Memory B cell (primary cell): ENCODE data around the gene SLC17A1.

Experiments
- ATAC-seq: fragments of 150-1000 bp; cut with Tn5 transposase; 2 replicates; pipeline ENCODE4 v1.10.0; 2021; ENCODE audit warnings: low read depth, mild to moderate bottlenecking, moderate library complexity
- DNase-seq, 2 donors: peaks; one replicate each; pipeline ENCODE4 v3.0.0; 2022; ENCODE audit warnings: low spot score in 2 of 2
- H3K27ac Mint-ChIP-seq: one replicate; pipeline ENCODE4 v1.8.0; 2022; ENCODE audit warnings: mild to moderate bottlenecking, moderate library complexity, mixed read lengths
- H3K27me3 Mint-ChIP-seq: one replicate; pipeline ENCODE4 v1.8.0; 2022; ENCODE audit warnings: mixed read lengths
- H3K36me3 Mint-ChIP-seq: one replicate; pipeline ENCODE4 v1.8.0; 2022; ENCODE audit warnings: mild to moderate bottlenecking, mixed read lengths
- H3K4me1 Mint-ChIP-seq: one replicate; pipeline ENCODE4 v1.8.0; 2022; ENCODE audit warnings: mixed read lengths
- H3K4me3 Mint-ChIP-seq: one replicate; pipeline ENCODE4 v1.8.0; 2022; ENCODE audit warnings: mild to moderate bottlenecking, moderate library complexity, mixed read lengths
- H3K9me3 Mint-ChIP-seq: one replicate; pipeline ENCODE4 v1.8.0; 2022; ENCODE audit warnings: mixed read lengths

Gene SLC17A1

GRCh38 chr6:25831532-25832306 lies at the start of gene SLC17A1:
Gene SLC17A1, minus strand, starts transcription at chr6:25832052. Its CDS starts 1,495 bp downstream, at chr6:25830557.
- H3K27ac Mint-ChIP-seq: no peak within 1 kb of the TSS
- H3K27me3 Mint-ChIP-seq: peaks cover 11% of the 10 kb centered on the region
- peaks cover 5% of the 10 kb centered on the region for H3K4me1 Mint-ChIP-seq
- H3K4me3 Mint-ChIP-seq: no peak within 1 kb of the TSS
- H3K36me3 Mint-ChIP-seq: no peaks in the 10 kb centered on the region
- H3K9me3 Mint-ChIP-seq: no peaks in the 10 kb centered on the region
- no peak for DNase-seq
- no peak for ATAC-seq

GRCh38 chr6:25880601-25881000 lies 48.7 kb upstream of the SLC17A1 start:
- DNase-seq (no peak), ATAC-seq (no peak)
- no peak overlapping the region for H3K27ac Mint-ChIP-seq
- no peaks in the 10 kb centered on the region for H3K4me1 Mint-ChIP-seq
- peaks cover 7% of the 10 kb centered on the region for H3K27me3 Mint-ChIP-seq
- no peaks in the 10 kb centered on the region for H3K9me3 Mint-ChIP-seq
- no peak overlapping the region for H3K4me3 Mint-ChIP-seq
- no peaks in the 10 kb centered on the region for H3K36me3 Mint-ChIP-seq

GRCh38 chr6:25878721-25879322 lies 47.0 kb upstream of the SLC17A1 start:
- Mint-ChIP-seq H3K27me3 (peaks cover 9% of the 10 kb centered on the region), H3K9me3 (no peaks in the 10 kb centered on the region), H3K4me3 (no peak overlapping the region), H3K36me3 (no peaks in the 10 kb centered on the region), H3K27ac (no peak overlapping the region), H3K4me1 (no peaks in the 10 kb centered on the region)
- ATAC-seq (no peak), DNase-seq (no peak)

GRCh38 chr6:25875926-25876602 lies 44.2 kb upstream of the SLC17A1 start:
- Mint-ChIP-seq H3K27me3 (peaks cover 12% of the 10 kb centered on the region), H3K27ac (no peak overlapping the region), H3K4me1 (peaks cover 6% of the 10 kb centered on the region), H3K36me3 (no peaks in the 10 kb centered on the region), H3K4me3 (no peak overlapping the region), H3K9me3 (no peaks in the 10 kb centered on the region)
- DNase-seq (no peak), ATAC-seq (no peak)

GRCh38 chr6:25875563-25875905 lies 43.7 kb upstream of the SLC17A1 start:
- Mint-ChIP-seq H3K36me3 (no peaks in the 10 kb centered on the region), H3K27ac (no peak overlapping the region), H3K27me3 (peaks cover 12% of the 10 kb centered on the region), H3K9me3 (no peaks in the 10 kb centered on the region), H3K4me3 (no peak overlapping the region), H3K4me1 (peaks cover 6% of the 10 kb centered on the region)
- no peak for ATAC-seq
- no peak for DNase-seq

GRCh38 chr6:25874822-25875562 lies 43.1 kb upstream of the SLC17A1 start:
- no peak overlapping the region for H3K4me3 Mint-ChIP-seq
- no peaks in the 10 kb centered on the region for H3K36me3 Mint-ChIP-seq
- no peak for ATAC-seq
- peaks cover 6% of the 10 kb centered on the region for H3K4me1 Mint-ChIP-seq
- H3K27ac Mint-ChIP-seq: no peak overlapping the region
- DNase-seq: no peak
- H3K27me3 Mint-ChIP-seq: peaks cover 12% of the 10 kb centered on the region
- H3K9me3 Mint-ChIP-seq: no peaks in the 10 kb centered on the region

GRCh38 chr6:25874118-25874517 lies 42.3 kb upstream of the SLC17A1 start, which contains the start of gene SLC17A3:
Gene SLC17A3, minus strand, starts transcription at chr6:25874243. Its CDS starts 5,856 bp downstream, at chr6:25868387.
- ATAC-seq: no peak
- Mint-ChIP-seq H3K36me3 (no peaks in the 10 kb centered on the region), H3K9me3 (no peaks in the 10 kb centered on the region), H3K4me3 (no peak within 1 kb of the TSS), H3K27ac (no peak within 1 kb of the TSS), H3K27me3 (peaks cover 12% of the 10 kb centered on the region), H3K4me1 (peaks cover 6% of the 10 kb centered on the region)
- no peak for DNase-seq

GRCh38 chr6:25872814-25873213 lies 41.0 kb upstream of the SLC17A1 start:
- H3K4me1 Mint-ChIP-seq: peaks cover 6% of the 10 kb centered on the region
- H3K9me3 Mint-ChIP-seq: no peaks in the 10 kb centered on the region
- DNase-seq (no peak), ATAC-seq (peak; percentile 43)
- no peaks in the 10 kb centered on the region for H3K36me3 Mint-ChIP-seq
- no peak overlapping the region for H3K27ac Mint-ChIP-seq
- peaks cover 9% of the 10 kb centered on the region for H3K27me3 Mint-ChIP-seq
- H3K4me3 Mint-ChIP-seq: no peak overlapping the region

- H3K9me3 Mint-ChIP-seq: no peaks in the 10 kb centered on the region
- peaks cover 6% of the 10 kb centered on the region for H3K4me1 Mint-ChIP-seq
- no peaks in the 10 kb centered on the region for H3K36me3 Mint-ChIP-seq
- H3K4me3 Mint-ChIP-seq: no peak overlapping the region
- ATAC-seq: no peak
- no peak for DNase-seq
- H3K27ac Mint-ChIP-seq: no peak overlapping the region
- peaks cover 2% of the 10 kb centered on the region for H3K27me3 Mint-ChIP-seq
Observed at GRCh38 chr6:25869840-25870239, 38.0 kb upstream of the SLC17A1 start.

GRCh38 chr6:25868436-25869183 lies 36.8 kb upstream of the SLC17A1 start:
- Mint-ChIP-seq H3K36me3 (no peaks in the 10 kb centered on the region), H3K27me3 (peaks cover 9% of the 10 kb centered on the region), H3K4me3 (no peak overlapping the region), H3K4me1 (peaks cover 6% of the 10 kb centered on the region), H3K27ac (no peak overlapping the region), H3K9me3 (no peaks in the 10 kb centered on the region)
- DNase-seq (no peak), ATAC-seq (no peak)

- Mint-ChIP-seq H3K36me3 (no peaks in the 10 kb centered on the region), H3K4me1 (no peaks in the 10 kb centered on the region), H3K4me3 (no peak overlapping the region), H3K27ac (no peak overlapping the region), H3K9me3 (no peaks in the 10 kb centered on the region), H3K27me3 (peaks cover 9% of the 10 kb centered on the region)
- ATAC-seq (no peak), DNase-seq (no peak)
Observed at GRCh38 chr6:25866011-25866410, 34.2 kb upstream of the SLC17A1 start.

- ATAC-seq (no peak), DNase-seq (no peak)
- no peak overlapping the region for H3K4me3 Mint-ChIP-seq
- H3K27ac Mint-ChIP-seq: no peak overlapping the region
- no peaks in the 10 kb centered on the region for H3K9me3 Mint-ChIP-seq
- H3K4me1 Mint-ChIP-seq: no peaks in the 10 kb centered on the region
- no peaks in the 10 kb centered on the region for H3K36me3 Mint-ChIP-seq
- H3K27me3 Mint-ChIP-seq: peaks cover 14% of the 10 kb centered on the region
Observed at GRCh38 chr6:25863360-25863759, 31.5 kb upstream of the SLC17A1 start.

- ATAC-seq (no peak), DNase-seq (no peak)
- H3K36me3 Mint-ChIP-seq: no peaks in the 10 kb centered on the region
- H3K4me1 Mint-ChIP-seq: no peaks in the 10 kb centered on the region
- H3K27ac Mint-ChIP-seq: no peak overlapping the region
- peaks cover 20% of the 10 kb centered on the region for H3K27me3 Mint-ChIP-seq
- no peaks in the 10 kb centered on the region for H3K9me3 Mint-ChIP-seq
- no peak overlapping the region for H3K4me3 Mint-ChIP-seq
Observed at GRCh38 chr6:25862199-25862598, 30.3 kb upstream of the SLC17A1 start.
